Activated CD4-positive, alpha-beta T cell treated with anti-CD3 and anti-CD28 coated beads for 36 hours (primary cell): Measurements from ENCODE around the gene CYP39A1. TPM values are rescaled to one million over a fixed set of nuclear protein-coding genes. Genes with fewer than 3 reads are reported as not detected.

Source experiments
- ATAC-seq: fragments of 200-7000 bp; cut with Tn5 transposase; one replicate; pipeline ENCODE4 v1.10.0; 2021; ENCODE audit warnings: mild to moderate bottlenecking, moderate library complexity
- CTCF ChIA-PET: fragments of 350-600 bp; sonication (Branson Sonifier 250); formaldehyde crosslinking; loops from one replicate; lab custom pipeline; 2021; ENCODE audit warnings: antibody characterized with exemption; lab: Charles Lee
- POLR2A ChIA-PET: fragments of 350-600 bp; sonication (Branson Sonifier 250); formaldehyde crosslinking; loops from one replicate; lab custom pipeline; 2021; ENCODE audit warnings: antibody characterized with exemption, inconsistent platforms; lab: Charles Lee
- DNase-seq: peaks from one replicate; pipeline ENCODE4 v3.0.0-alpha.2; 2020
- H3K27ac Mint-ChIP-seq: one replicate; pipeline ENCODE4 v1.8.0; 2021; ENCODE audit warnings: mixed read lengths
- H3K27me3 Mint-ChIP-seq: one replicate; pipeline ENCODE4 v1.8.0; 2021; ENCODE audit warnings: mixed read lengths
- H3K36me3 Mint-ChIP-seq: one replicate; pipeline ENCODE4 v1.8.0; 2021; ENCODE audit warnings: low read depth, mixed read lengths
- H3K4me1 Mint-ChIP-seq: one replicate; pipeline ENCODE4 v1.8.0; 2021; ENCODE audit warnings: mixed read lengths
- H3K4me3 Mint-ChIP-seq: one replicate; pipeline ENCODE4 v1.8.0; 2021; ENCODE audit warnings: mild to moderate bottlenecking, moderate library complexity, mixed read lengths
- H3K9me3 Mint-ChIP-seq: one replicate; pipeline ENCODE4 v1.8.0; 2021; ENCODE audit warnings: low read depth, mixed read lengths
- intact Hi-C, 2 experiments: fragments of 100-400 bp; cut with DNase I in 1 of 2; cut with micrococcal nuclease in 1 of 2; formaldehyde crosslinking; loops; one replicate each; pipeline versions ENCODE4 v1.14.2 to v1.15.1; 2022 to 2024; cut with DNase I, micrococcal nuclease
- total RNA-seq, 2 experiments: library from RNA; stranded (reverse); gene quantifications; one replicate each; pipeline ENCODE4 v1.2.3, GENCODE V29; 2021

Gene CYP39A1
- total RNA-seq, 2 experiments from 2014 or later: not detected

GRCh38 chr6:46509981-46510510, 142.6 kb downstream of the CYP39A1 start:
- H3K36me3 Mint-ChIP-seq: no peaks in the 10 kb centered on the region
- intact Hi-C loops: no loop called here
- H3K9me3 Mint-ChIP-seq: no peaks in the 10 kb centered on the region
- no peak overlapping the region for H3K4me3 Mint-ChIP-seq
- no peak for ATAC-seq
- no peak overlapping the region for H3K27ac Mint-ChIP-seq
- no peaks in the 10 kb centered on the region for H3K4me1 Mint-ChIP-seq
- ChIA-PET CTCF (interaction anchor here (1.3 kb wide), 1 partner anchor 8 kb away, joined by 3 read pairs; no protein-coding TSS in a partner anchor), POLR2A (no interaction called here)
- no peak for DNase-seq
- H3K27me3 Mint-ChIP-seq: peaks cover 10% of the 10 kb centered on the region

- ATAC-seq (no peak), DNase-seq (no peak)
- intact Hi-C loops: no loop called here
- Mint-ChIP-seq H3K36me3 (no peaks in the 10 kb centered on the region), H3K4me3 (no peak overlapping the region), H3K9me3 (no peaks in the 10 kb centered on the region), H3K27ac (no peak overlapping the region), H3K27me3 (peaks cover 10% of the 10 kb centered on the region), H3K4me1 (no peaks in the 10 kb centered on the region)
- ChIA-PET POLR2A (no interaction called here), CTCF (no interaction called here)
Observed at GRCh38 chr6:46509063-46509462, 143.6 kb downstream of the CYP39A1 start.

- H3K4me3 Mint-ChIP-seq: no peak overlapping the region
- DNase-seq (no peak), ATAC-seq (no peak)
- H3K27me3 Mint-ChIP-seq: peaks cover 10% of the 10 kb centered on the region
- intact Hi-C loops: no loop called here
- ChIA-PET CTCF (interaction anchor here (0.8 kb wide), 1 partner anchor 10 kb away, joined by 4 read pairs; no protein-coding TSS in a partner anchor), POLR2A (no interaction called here)
- H3K4me1 Mint-ChIP-seq: no peaks in the 10 kb centered on the region
- no peaks in the 10 kb centered on the region for H3K9me3 Mint-ChIP-seq
- H3K36me3 Mint-ChIP-seq: no peaks in the 10 kb centered on the region
- no peak overlapping the region for H3K27ac Mint-ChIP-seq
Observed at GRCh38 chr6:46507426-46507825, 145.2 kb downstream of the CYP39A1 start.

- Mint-ChIP-seq H3K27ac (no peak overlapping the region), H3K36me3 (no peaks in the 10 kb centered on the region), H3K9me3 (no peaks in the 10 kb centered on the region), H3K4me1 (no peaks in the 10 kb centered on the region), H3K27me3 (peaks cover 8% of the 10 kb centered on the region), H3K4me3 (no peak overlapping the region)
- CTCF ChIA-PET: interaction anchor here (1.1 to 2.3 kb wide), 2 partner anchors 12 to 415 kb away, joined by 3 to 6 read pairs; no protein-coding TSS in a partner anchor
- intact Hi-C loops: no loop called here
- POLR2A ChIA-PET: no interaction called here
- ATAC-seq (no peak), DNase-seq (no peak)
Observed at GRCh38 chr6:46505693-46506512, 146.7 kb downstream of the CYP39A1 start.

GRCh38 chr6:46504242-46504641, 148.4 kb downstream of the CYP39A1 start:
- no peaks in the 10 kb centered on the region for H3K36me3 Mint-ChIP-seq
- H3K27ac Mint-ChIP-seq: no peak overlapping the region
- DNase-seq: no peak
- peaks cover 13% of the 10 kb centered on the region for H3K27me3 Mint-ChIP-seq
- H3K4me3 Mint-ChIP-seq: no peak overlapping the region
- CTCF ChIA-PET: interaction anchor here (0.7 kb wide), 1 partner anchor 1106 kb away, joined by 3 read pairs; no protein-coding TSS in a partner anchor
- POLR2A ChIA-PET: no interaction called here
- intact Hi-C loops: no loop called here
- H3K9me3 Mint-ChIP-seq: no peaks in the 10 kb centered on the region
- H3K4me1 Mint-ChIP-seq: no peaks in the 10 kb centered on the region
- no peak for ATAC-seq

GRCh38 chr6:46502486-46503119, 150.0 kb downstream of the CYP39A1 start:
- H3K27ac Mint-ChIP-seq: no peak overlapping the region
- no peaks in the 10 kb centered on the region for H3K36me3 Mint-ChIP-seq
- no peak overlapping the region for H3K4me3 Mint-ChIP-seq
- H3K27me3 Mint-ChIP-seq: peaks cover 14% of the 10 kb centered on the region
- DNase-seq (no peak), ATAC-seq (no peak)
- intact Hi-C loops: no loop called here
- H3K9me3 Mint-ChIP-seq: no peaks in the 10 kb centered on the region
- ChIA-PET POLR2A (no interaction called here), CTCF (interaction anchor here (1.0 kb wide), 1 partner anchor 13 kb away, joined by 3 read pairs; no protein-coding TSS in a partner anchor)
- no peaks in the 10 kb centered on the region for H3K4me1 Mint-ChIP-seq

GRCh38 chr6:46501136-46502089, 151.2 kb downstream of the CYP39A1 start:
- ATAC-seq (no peak), DNase-seq (no peak)
- Mint-ChIP-seq H3K9me3 (no peaks in the 10 kb centered on the region), H3K36me3 (no peaks in the 10 kb centered on the region), H3K4me3 (no peak overlapping the region), H3K27me3 (peaks cover 22% of the 10 kb centered on the region), H3K27ac (no peak overlapping the region), H3K4me1 (no peaks in the 10 kb centered on the region)
- intact Hi-C loops: no loop called here
- ChIA-PET CTCF (interaction anchor here (0.7 to 1.0 kb wide), 2 partner anchors 9 to 276 kb away, joined by 3 read pairs; no protein-coding TSS in a partner anchor), POLR2A (no interaction called here)

- no peaks in the 10 kb centered on the region for H3K9me3 Mint-ChIP-seq
- ChIA-PET POLR2A (no interaction called here), CTCF (no interaction called here)
- no peak overlapping the region for H3K27ac Mint-ChIP-seq
- H3K4me1 Mint-ChIP-seq: no peaks in the 10 kb centered on the region
- no peak overlapping the region for H3K4me3 Mint-ChIP-seq
- DNase-seq (no peak), ATAC-seq (no peak)
- H3K36me3 Mint-ChIP-seq: no peaks in the 10 kb centered on the region
- intact Hi-C loops: no loop called here
- peaks cover 27% of the 10 kb centered on the region for H3K27me3 Mint-ChIP-seq
Observed at GRCh38 chr6:46500382-46500781, 152.2 kb downstream of the CYP39A1 start.

Other genes starting within 250 kb of the CYP39A1 start
- under 1 TPM; 0.57 to 0.91 TPM for gene RCAN2, start 161.4 kb downstream of the CYP39A1 start, total RNA-seq
- 1 to 10 TPM; 1.2 to 1.6 TPM for gene SLC25A27, start 157 bp upstream of the CYP39A1 start, total RNA-seq
- not detected for gene TDRD6, start 35.1 kb upstream of the CYP39A1 start, total RNA-seq
- not detected for gene PLA2G7, start 82.6 kb upstream of the CYP39A1 start, total RNA-seq
- not detected for gene ANKRD66, start 94.1 kb upstream of the CYP39A1 start, total RNA-seq
- not detected for gene MEP1A, start 140.6 kb upstream of the CYP39A1 start, total RNA-seq